SJSA1 (cell line): ENCODE measurements around the gene C1orf167. TPM values are rescaled to one million over a fixed set of nuclear protein-coding genes. Genes with fewer than 3 reads are reported as not detected.

ENCODE experiments used
- DNase-seq, 2 experiments: peaks; one replicate each; pipeline ENCODE4 v3.0.0-alpha.2; 2015 to 2020; ENCODE audit warnings: low spot score in 2 of 2, low read depth in 1 of 2
- H3K27ac ChIP-seq: fragments of 250-450 bp; sonication (Bioruptor Pico); 2 replicates; pipeline ENCODE4 v1.5.1; 2020; ENCODE audit warnings: mild to moderate bottlenecking, moderate library complexity
- H3K27me3 ChIP-seq: fragments of 250-450 bp; sonication (Bioruptor Pico); replicated peaks from 2 replicates; pipeline ENCODE4 v1.5.1; 2020; ENCODE audit warnings: mild to moderate bottlenecking, moderate library complexity
- H3K36me3 ChIP-seq: fragments of 250-450 bp; sonication (Bioruptor Pico); 2 replicates; pipeline ENCODE4 v1.5.1; 2020; ENCODE audit warnings: mild to moderate bottlenecking
- H3K4me1 ChIP-seq: fragments of 250-450 bp; sonication (Bioruptor Pico); replicated peaks from 2 replicates; pipeline ENCODE4 v1.6.1; 2021; ENCODE audit warnings: mild to moderate bottlenecking
- H3K4me3 ChIP-seq: fragments of 250-450 bp; sonication (Bioruptor Pico); 2 replicates; pipeline ENCODE4 v1.5.1; 2020; ENCODE audit warnings: mild to moderate bottlenecking
- H3K9me3 ChIP-seq: fragments of 250-450 bp; sonication (Bioruptor Pico); replicated peaks from 2 replicates; pipeline ENCODE4 v1.5.1; 2020; ENCODE audit warnings: mild to moderate bottlenecking
- total RNA-seq: library from RNA; depleted of rRNA; stranded (reverse); fragments of >200 nt; shearing (Covaris generic); gene quantifications from 2 replicates; pipeline ENCODE4 v1.2.3, GENCODE V29; 2014

C1orf167 gene
- total RNA-seq, 1 experiment from 2014 or later: not detected

- no peaks in the 10 kb centered on the region for H3K36me3 ChIP-seq
- H3K4me1 ChIP-seq: peaks cover 3% of the 10 kb centered on the region; the same call in 1 of the 2 replicates
- no peaks in the 10 kb centered on the region for H3K27me3 ChIP-seq
- H3K9me3 ChIP-seq: no peaks in the 10 kb centered on the region
- H3K4me3 ChIP-seq: no peak overlapping the region
- H3K27ac ChIP-seq: no peak overlapping the region
- DNase-seq: no peak
Measured at GRCh38 chr1:11729498-11730428, 32.2 kb upstream of the C1orf167 start.

- no peaks in the 10 kb centered on the region for H3K27me3 ChIP-seq
- peaks cover 3% of the 10 kb centered on the region; the same call in 1 of the 2 replicates for H3K4me1 ChIP-seq
- no peak overlapping the region for H3K27ac ChIP-seq
- H3K9me3 ChIP-seq: no peaks in the 10 kb centered on the region
- H3K36me3 ChIP-seq: no peaks in the 10 kb centered on the region
- DNase-seq: no peak
- H3K4me3 ChIP-seq: no peak overlapping the region
Measured at GRCh38 chr1:11730429-11730891, 31.5 kb upstream of the C1orf167 start.

GRCh38 chr1:11731691-11732283 lies 30.2 kb upstream of the C1orf167 start:
- H3K4me1 ChIP-seq: peaks cover 9% of the 10 kb centered on the region; the same call in 1 of the 2 replicates
- H3K27ac ChIP-seq: no peak overlapping the region
- H3K4me3 ChIP-seq: 0 out of 2 replicates have a peak overlapping the region, but pooled peaks have one; percentile 10
- H3K36me3 ChIP-seq: no peaks in the 10 kb centered on the region
- DNase-seq: peak in 1 of 2 experiments; percentile 24
- no peaks in the 10 kb centered on the region for H3K27me3 ChIP-seq
- H3K9me3 ChIP-seq: no peaks in the 10 kb centered on the region

- no peak for DNase-seq
- Histone ChIP-seq H3K9me3 (no peaks in the 10 kb centered on the region), H3K36me3 (no peaks in the 10 kb centered on the region), H3K27ac (no peak overlapping the region), H3K4me3 (no peak overlapping the region), H3K27me3 (no peaks in the 10 kb centered on the region), H3K4me1 (peaks cover 14% of the 10 kb centered on the region; the same call in 1 of the 2 replicates)
Measured at GRCh38 chr1:11733306-11733705, 28.7 kb upstream of the C1orf167 start.

- no peak for DNase-seq
- Histone ChIP-seq H3K4me1 (peaks cover 14% of the 10 kb centered on the region; the same call in 1 of the 2 replicates), H3K27ac (no peak overlapping the region), H3K4me3 (peak overlapping the region; percentile 62), H3K9me3 (no peaks in the 10 kb centered on the region), H3K36me3 (no peaks in the 10 kb centered on the region), H3K27me3 (no peaks in the 10 kb centered on the region)
Measured at GRCh38 chr1:11735531-11735853, 26.5 kb upstream of the C1orf167 start.

- DNase-seq: peak; percentile 72 to 92
- Histone ChIP-seq H3K27me3 (no peaks in the 10 kb centered on the region), H3K27ac (peak within 1 kb of the TSS; percentile 17; the same call in 1 of the 2 replicates), H3K9me3 (no peaks in the 10 kb centered on the region), H3K4me3 (peak within 1 kb of the TSS; percentile 62), H3K4me1 (peaks cover 14% of the 10 kb centered on the region; the same call in 1 of the 2 replicates), H3K36me3 (no peaks in the 10 kb centered on the region)
Measured at GRCh38 chr1:11735854-11736745, 25.9 kb upstream of the C1orf167 start, which contains the start of gene AGTRAP. Gene AGTRAP (plus strand): TSS chr1:11736136. CDS start chr1:11736209, 73 bp downstream.

- Histone ChIP-seq H3K9me3 (no peaks in the 10 kb centered on the region), H3K27ac (peak overlapping the region; percentile 17; the same call in 1 of the 2 replicates), H3K36me3 (no peaks in the 10 kb centered on the region), H3K4me3 (peak overlapping the region; percentile 62), H3K4me1 (peaks cover 12% of the 10 kb centered on the region; the same call in 1 of the 2 replicates), H3K27me3 (no peaks in the 10 kb centered on the region)
- peak in 1 of 2 experiments; percentile 40 for DNase-seq
Measured at GRCh38 chr1:11736746-11737639, 25.0 kb upstream of the C1orf167 start.

GRCh38 chr1:11738096-11738495 lies 23.9 kb upstream of the C1orf167 start:
- no peaks in the 10 kb centered on the region for H3K36me3 ChIP-seq

GRCh38 chr1:11738783-11739182 lies 23.2 kb upstream of the C1orf167 start:
- H3K36me3 ChIP-seq: no peaks in the 10 kb centered on the region
- H3K27me3 ChIP-seq: no peaks in the 10 kb centered on the region
- H3K4me3 ChIP-seq: no peak overlapping the region

More at GRCh38 chr1:11738096-11738495, 23.9 kb upstream of the C1orf167 start:
- DNase-seq: no peak
- Histone ChIP-seq H3K4me1 (peaks cover 11% of the 10 kb centered on the region; the same call in 1 of the 2 replicates), H3K4me3 (no peak overlapping the region), H3K9me3 (no peaks in the 10 kb centered on the region), H3K27me3 (no peaks in the 10 kb centered on the region), H3K27ac (no peak overlapping the region)

GRCh38 chr1:11740258-11741192 lies 21.5 kb upstream of the C1orf167 start:
- no peak overlapping the region for H3K27ac ChIP-seq
- H3K4me3 ChIP-seq: no peak overlapping the region
- H3K27me3 ChIP-seq: no peaks in the 10 kb centered on the region
- peaks cover 10% of the 10 kb centered on the region; the same call in 1 of the 2 replicates for H3K4me1 ChIP-seq
- DNase-seq: no peak
- H3K36me3 ChIP-seq: no peaks in the 10 kb centered on the region
- H3K9me3 ChIP-seq: no peaks in the 10 kb centered on the region

More at GRCh38 chr1:11738783-11739182, 23.2 kb upstream of the C1orf167 start:
- DNase-seq: no peak
- no peaks in the 10 kb centered on the region for H3K9me3 ChIP-seq
- no peak overlapping the region for H3K27ac ChIP-seq
- peaks cover 11% of the 10 kb centered on the region; the same call in 1 of the 2 replicates for H3K4me1 ChIP-seq

GRCh38 chr1:11741482-11741881 lies 20.5 kb upstream of the C1orf167 start:
- no peaks in the 10 kb centered on the region for H3K27me3 ChIP-seq
- no peaks in the 10 kb centered on the region for H3K9me3 ChIP-seq
- peaks cover 7% of the 10 kb centered on the region; the same call in 1 of the 2 replicates for H3K4me1 ChIP-seq
- DNase-seq: no peak
- no peak overlapping the region for H3K4me3 ChIP-seq
- H3K36me3 ChIP-seq: no peaks in the 10 kb centered on the region
- H3K27ac ChIP-seq: no peak overlapping the region
